CD4-positive, alpha-beta T cell treated with Interleukin-6 for 4 hours (primary cell): ENCODE data around the gene TMEM108.

ENCODE experiments used
- DNase-seq: peaks from one replicate; pipeline ENCODE4 v3.0.0-alpha.2; 2020; ENCODE audit warnings: mixed read lengths

TMEM108 gene

DNA sequence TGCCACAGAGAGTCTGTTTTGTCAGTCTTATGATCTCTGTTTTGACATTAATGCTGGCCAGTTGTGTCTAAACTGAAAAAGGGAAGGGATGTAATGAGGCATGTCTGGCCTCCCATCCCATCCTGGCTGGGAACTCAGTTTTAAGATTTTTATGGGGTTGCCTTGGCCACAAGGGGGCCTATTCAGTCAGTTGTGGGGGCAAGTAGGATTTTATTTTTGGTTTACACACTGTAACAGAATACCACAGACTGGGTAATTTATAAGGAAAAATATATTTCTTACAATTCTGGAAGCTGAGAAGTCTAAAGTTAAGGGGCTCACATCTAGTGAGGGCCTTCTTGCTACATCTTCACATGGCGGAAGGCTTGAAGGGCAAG, 129.8 kb downstream of the TMEM108 start:
- no peak for DNase-seq

DNA sequence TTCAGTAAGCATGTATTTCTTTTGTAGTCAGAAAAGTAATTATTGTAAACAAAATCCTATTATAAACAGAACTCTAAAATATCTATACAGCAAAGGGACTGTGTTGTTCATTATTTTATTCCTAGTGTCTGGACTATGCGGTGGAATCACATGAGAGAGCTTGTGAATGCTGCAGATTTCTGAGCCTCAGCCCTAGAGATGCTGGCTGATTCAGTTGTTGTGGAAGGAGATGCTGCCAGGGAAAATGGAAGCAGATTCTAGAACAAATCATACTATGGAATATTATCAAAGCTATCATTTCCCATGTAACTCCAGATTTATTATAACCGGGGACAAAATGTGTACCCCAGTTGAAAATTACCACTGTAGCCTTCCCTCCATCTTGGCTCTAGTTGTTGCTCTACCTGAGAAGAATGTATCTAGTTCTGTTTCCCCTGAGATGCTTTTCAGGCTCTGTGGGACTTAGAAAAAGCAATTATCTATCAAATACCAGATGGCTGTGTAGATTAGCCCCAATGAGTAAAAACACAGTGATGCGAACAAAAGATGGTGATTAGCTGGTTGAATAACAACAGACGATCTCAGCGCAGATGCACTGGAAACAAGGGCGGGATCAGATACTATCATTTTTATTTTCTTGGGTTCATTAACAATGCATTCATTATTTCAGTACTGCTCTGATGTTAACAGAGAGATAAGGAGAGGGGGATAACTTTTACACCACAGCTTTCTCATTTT, 131.3 kb downstream of the TMEM108 start:
- DNase-seq: no peak

DNA sequence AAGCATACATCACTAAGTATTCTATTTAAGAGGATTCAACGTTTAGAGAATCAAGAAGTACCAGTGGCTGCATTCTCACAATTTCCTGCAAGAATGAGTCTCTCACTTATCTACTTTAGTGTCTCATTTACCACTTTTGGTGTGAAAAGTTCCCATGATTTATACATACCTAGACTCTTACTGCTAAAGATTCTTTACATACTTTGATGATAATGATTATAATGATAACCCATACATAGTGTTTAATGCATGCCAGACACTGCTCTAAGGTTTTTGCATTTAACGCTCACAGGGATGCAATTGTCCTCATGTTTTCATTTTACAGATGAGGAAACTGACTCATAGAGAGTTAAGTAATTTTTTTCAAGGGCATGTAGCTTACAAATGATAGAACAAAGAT, 133.6 kb downstream of the TMEM108 start:
- DNase-seq: no peak

DNA sequence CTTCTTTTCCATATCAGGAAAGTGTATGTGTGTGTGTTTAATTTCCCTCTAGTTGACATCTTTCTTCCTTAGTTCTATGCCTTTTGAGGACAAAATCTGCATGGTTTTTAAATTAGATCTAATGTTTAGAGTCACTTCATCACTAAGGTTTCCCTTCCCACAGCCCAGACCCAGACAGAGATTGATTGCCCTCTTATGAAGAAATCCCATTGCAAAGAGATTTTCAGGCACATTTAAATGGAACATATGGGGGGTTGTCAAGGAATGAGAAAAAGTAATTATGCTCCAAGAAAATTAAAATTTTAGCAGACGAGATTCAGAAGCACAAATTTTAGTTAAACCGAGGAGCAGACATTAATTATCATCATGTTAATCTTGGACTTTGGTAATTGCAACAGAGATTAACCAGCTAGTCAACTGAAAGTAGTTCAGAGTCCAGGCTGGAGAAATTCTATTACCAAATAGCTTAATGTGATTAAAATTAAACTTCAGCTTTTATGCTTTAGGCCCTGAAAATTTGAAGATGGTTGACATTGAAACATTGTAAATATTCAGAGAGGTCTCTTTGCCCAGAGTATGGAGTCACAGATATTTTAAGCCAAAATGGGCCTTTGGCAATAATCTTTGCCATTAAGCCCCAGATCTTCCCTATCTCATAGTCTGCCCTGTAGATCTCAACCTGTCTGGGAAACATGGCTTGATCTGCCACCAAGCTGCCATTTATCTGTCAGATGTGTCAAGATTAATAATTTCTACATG, 143.4 kb downstream of the TMEM108 start:
- no peak for DNase-seq

DNA sequence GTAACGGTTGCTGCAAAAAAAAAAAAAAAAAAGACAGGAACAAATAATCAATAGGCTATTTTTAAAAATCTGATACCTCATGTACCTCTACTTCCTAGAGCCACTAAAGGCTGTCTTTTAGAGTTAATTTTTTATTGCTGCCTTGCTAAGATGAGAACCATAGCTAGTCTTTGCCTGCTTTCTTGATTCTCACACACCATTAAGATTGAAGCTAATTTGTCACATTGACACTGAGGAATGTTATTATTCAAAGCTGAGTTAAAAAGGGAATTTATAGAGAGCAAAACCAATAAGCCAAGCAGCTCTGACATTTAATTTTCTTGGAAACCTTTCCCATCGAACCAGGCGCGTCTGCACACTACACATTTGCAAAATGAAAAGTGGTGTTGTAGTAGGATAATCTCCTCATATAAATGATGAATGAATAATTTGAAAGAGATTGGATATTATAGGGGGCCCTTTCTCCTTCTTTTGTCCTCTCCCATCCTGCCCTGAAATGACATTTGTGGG, 149.7 kb downstream of the TMEM108 start:
- no peak for DNase-seq

DNA sequence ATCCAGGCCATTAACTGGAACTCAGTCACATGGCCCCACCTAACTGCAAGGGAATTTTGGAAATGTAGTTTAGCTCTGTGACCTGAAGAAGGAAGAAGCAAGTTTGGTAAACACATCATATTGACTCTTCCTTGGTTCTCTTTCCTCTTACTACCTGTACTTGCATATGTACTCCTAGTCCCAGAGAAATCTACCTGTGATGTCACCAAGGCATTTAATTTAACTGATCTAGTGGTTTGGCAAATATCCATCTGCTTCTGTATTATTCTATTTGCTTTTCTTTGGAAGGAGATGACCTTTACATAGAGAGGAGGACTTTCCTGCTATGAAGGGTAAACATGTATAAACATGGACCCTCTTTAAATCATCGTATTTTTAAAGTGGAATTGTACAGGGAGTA, 150.8 kb downstream of the TMEM108 start:
- no peak for DNase-seq

DNA sequence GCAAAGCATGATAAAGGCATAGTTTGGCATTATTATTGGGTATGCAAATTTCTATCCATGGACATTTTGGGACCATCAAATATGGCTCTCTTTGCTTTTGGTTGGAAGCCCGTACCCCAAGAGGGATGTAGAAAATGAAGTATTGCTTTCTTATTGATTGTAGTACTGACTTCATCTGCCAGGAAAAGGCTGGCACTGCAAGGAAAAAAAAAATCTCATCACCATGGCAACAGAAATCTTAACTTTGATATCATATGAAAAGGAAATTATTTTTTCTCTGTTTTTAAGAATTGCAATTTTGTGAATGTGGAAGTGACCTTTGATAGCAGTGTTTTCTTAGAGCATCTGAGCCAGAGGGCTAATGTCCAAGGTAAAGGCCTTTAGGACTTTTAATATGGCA, 151.7 kb downstream of the TMEM108 start:
- DNase-seq: no peak

DNA sequence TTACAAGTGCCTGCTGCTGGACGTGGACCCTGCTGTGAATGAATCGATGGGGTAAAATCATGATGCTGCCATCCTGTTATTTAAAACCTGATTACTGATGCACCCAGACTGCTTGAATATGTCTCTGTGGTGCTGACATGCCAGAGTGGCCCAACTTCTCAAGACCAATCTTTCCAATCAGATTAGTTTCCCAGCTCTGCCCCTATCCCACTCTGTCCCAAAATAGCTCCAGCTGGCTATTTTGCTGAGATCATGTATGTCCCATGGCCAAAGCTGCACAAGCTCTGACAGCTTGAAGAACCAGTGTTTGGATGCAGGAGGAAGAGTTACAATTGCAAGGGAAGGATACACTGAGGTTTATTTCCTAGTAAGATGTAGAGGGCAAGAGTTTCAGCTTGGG, 153.6 kb downstream of the TMEM108 start:
- no peak for DNase-seq

DNA sequence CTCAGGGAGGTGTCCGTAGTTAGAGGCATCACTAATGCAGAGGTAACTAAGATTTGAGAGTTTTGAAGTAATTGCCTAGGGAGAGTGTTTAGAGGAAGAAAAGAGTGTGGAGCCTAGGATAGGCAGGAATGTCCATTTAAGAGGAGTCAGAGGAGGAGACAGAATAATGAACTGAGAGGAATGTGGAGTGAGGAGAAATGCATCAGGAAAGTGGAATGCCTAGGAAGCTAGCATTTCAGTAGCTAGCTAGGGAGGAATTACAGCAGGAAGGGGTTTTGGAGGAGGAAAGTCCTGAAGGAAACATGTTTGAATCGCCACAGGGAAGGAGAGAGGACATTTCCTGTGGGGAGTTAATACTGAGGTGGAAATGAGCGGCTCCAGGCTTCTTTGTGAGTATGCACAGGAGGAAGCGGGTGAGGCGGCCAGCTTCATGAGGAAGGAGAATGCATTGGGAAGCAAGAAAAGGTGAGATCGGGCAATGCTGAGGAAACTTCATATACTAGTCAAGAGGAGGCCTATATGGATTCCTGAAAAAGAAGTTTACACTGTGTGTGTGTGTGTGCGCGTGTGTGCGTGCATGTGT, 154.3 kb downstream of the TMEM108 start:
- no peak for DNase-seq

DNA sequence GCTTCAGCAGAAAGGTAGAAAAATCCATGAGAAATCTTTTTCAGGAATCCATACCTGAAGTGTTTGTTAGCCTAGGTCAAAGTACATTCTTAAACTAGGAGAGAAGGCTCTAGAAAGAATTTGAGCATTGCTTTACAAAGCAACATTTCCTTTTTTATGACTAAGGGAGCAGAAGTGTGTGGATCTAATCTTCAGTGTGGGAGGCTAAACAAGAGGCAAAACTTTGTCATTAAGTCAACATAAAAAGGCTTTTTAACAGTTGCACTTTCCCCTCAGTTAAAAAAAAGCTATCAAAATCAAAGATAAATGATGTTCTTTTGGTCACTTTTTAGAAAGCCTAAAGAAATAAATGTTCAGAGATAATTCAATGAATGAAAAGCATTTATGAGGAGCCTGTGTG, 154.8 kb downstream of the TMEM108 start:
- DNase-seq: no peak

DNA sequence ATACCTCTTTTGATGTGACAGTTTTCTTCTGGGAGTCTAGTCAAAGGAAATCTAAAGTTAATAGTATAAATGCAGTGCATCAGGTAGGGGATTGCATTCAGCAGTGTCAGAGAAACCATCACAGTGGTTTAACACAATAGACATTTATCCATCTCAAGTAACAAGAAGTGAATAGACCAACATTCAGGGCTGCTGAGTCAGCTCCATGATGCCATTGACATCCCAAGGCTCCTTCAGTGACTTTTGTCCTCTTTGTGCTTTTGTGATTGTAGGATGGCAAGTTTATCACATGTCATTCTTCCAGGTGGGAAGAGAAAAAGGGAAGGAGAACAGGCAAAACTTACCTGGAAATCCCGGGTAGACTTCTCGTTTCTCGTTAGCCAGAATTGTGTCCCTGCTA, 158.3 kb downstream of the TMEM108 start:
- no peak for DNase-seq

DNA sequence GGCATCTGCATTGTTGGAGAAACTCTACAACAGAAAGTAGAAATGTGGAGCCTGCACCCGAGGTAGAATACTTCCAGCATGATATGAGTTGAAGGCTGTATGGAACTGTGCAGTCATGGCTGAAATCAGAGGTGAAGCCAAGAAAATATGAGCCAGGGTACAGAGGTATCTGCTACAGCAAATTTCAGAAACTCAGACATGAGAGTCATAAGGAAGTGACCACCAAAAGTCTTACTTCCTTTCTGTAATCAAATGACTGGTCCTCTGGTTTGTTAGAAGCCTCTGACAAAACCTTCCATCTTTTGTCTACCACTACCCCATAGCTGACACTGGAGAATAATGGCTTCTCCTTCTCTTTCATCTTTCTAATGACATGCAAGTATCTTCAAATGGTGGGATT, 159.4 kb downstream of the TMEM108 start:
- no peak for DNase-seq

DNA sequence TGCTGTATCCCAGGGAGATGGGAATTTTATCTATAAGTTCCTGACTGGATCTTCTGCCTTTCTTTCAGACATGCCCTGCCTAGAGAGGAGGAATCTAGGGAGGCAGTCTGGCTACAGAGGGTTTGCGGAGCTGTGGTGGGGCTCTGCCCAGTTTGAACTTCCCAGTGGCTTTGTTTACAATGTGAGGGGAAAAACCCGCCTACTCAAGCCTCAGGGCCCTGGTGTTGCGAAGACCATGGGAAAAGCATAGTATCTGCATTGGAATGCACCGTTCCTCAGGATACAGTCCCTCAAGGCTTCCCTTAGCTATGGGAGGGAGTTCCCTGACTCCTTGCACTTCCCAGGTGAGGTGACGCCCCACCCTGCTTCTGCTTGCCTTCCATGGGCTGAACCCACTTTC, 168.7 kb downstream of the TMEM108 start:
- no peak for DNase-seq

DNA sequence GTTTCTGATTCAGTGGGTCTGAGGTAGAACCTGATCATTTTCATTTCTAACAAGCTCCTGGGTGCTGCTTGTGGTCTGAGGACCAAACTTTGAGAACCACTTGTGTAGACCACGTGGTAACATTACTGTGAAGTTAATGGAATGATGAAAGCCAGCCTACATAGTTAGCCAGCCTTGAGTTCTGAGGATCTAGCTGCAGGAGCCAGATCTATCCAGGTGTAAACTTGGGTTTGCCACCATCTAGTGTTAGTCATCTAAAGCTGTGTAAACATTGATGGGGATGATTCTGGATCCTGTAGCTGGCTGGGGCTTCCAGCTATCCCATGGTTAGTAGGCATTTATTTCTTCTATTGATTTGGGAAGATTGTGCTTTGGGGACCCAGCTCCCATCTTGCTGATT, 170.0 kb downstream of the TMEM108 start:
- no peak for DNase-seq

DNA sequence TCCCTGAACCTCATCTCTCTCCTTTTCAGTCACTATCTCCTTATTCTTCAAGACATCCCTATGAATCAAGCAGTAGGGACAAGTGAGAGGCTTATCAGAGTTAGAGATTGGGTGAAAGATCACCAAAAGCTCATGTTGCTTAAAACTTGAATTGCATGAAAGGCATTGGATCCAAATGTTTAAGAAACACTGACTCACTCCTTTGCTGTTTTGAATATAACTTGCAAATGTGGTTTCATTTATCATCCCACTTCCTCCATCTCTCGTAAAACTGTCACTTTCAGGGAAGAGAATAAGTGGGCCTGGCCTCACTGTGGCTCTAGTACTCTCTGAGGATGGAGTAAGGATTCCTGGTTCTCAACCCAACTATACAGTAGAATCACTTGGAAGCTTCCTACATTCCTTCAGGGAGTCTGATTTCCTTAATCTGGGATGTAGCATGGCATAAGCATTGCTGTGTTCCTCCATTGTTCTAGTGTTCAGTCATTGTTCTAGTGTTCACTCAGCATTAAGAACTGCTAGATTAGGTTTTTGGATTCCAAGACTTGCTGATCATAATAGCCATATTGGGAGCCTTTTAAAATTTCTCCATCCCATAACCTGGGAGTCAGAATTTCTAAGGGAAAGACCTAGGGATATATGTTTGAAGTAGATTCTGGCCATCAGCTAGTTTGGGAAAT, 171.8 kb downstream of the TMEM108 start:
- no peak for DNase-seq

DNA sequence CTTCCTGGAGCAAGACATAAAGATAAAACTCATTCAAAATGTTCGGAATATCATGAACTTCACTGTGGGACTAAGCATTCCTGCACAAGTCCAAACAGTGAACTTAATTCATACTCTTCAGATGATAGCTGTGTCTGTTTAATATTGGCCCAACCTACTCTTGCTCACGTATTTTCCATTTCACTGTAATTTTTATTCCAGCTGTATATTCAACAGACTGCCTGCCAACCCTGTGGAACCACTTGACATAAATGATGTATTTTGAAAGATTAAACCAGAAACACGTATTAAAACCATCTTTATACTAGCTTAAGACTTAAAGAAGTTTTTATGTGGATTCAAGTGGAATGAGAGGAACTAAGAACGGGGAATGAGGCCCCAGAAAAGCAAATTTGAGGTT, 172.5 kb downstream of the TMEM108 start:
- DNase-seq: no peak

DNA sequence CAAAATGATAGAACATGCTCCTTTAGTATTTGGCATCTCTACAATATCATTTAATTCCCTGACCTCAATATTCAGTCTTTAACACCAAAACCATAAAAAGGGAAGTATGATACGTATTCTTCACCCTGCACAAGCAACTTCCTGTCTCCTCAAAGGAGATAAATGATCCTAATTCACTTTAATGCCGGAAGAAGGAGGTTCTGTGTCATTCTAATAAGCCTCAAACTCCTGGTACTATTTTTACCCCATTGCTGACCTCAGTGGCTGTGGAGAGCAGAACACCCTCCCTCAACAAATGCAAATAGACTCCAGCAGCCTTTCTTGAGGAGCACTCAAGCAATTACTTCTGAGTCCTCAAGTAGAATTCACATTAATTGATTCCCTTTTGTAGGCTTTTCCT, 173.3 kb downstream of the TMEM108 start:
- no peak for DNase-seq

DNA sequence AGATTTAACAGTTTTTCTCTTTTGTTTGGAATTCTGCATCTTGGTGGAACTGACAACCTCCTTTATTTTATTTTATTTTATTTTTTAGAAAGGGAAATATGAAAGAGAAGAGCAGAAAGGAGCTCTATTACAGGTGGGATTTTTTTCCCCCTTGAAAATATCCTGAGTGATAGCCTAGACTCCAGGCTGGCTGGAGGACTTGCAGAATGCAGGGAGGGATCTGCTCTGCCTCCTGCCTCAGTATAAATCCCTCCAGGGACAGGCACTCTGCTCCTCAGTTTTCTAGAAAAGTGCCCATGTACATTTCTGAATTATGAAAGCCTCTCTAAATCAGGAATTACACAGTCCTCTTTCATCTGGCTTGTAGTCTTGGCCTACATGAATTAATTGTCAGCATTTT, 173.7 kb downstream of the TMEM108 start:
- no peak for DNase-seq

DNA sequence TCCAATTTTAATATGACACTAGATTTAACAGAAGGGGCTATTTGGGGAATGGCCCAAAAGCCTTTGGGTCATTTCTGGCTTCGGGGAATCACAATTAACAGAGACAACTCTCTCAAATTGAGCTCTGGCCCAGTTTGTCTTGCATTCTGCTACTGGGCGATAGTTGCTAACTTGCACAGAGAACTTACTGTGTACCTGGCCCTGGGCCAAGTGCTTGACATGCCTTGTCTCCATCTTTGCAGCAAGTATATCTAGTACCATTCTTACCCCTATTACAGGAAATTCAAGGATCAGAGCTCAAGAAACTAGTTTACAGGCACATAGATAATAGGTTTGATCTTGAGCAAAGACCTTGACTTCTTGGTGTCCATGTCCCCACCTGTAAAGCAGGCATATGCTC, 175.7 kb downstream of the TMEM108 start:
- DNase-seq: no peak

DNA sequence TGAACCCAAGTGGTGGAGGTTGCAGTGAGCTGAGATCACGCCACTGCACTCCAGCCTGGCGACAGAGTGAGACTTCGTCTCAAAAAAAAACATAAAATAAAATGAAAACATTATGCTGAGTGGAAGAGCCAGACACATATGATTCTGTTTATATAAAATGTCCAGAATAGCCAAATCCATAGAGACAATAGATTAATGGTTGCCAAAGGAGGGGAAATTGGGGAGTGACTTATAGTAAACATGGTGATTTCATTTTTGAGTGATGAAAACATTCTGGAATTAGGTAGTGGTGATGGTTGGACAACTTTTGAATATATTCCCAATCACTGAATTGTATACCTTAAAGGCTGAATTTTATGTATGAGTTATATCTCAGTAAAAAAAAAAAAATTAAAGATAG, 189.6 kb downstream of the TMEM108 start:
- DNase-seq: no peak

DNA sequence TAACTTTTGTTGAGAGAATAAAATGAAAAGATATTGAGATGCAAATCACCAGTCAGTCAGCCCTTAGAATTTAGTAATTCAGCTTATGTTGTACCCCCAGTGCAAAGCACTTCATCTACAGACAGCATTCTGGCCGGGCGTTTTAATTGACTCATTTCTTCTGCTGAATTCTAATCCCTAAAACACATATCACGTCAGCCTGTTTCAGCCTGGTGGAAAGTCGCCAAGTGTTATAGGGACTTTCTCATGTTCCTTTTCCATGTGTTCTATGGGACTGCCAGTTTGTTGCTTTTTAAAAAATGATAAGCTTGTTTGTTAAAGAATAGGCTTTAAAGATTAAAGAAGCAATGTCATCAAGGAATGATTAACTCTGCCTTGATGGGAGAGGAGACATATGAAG, 192.0 kb downstream of the TMEM108 start:
- no peak for DNase-seq

DNA sequence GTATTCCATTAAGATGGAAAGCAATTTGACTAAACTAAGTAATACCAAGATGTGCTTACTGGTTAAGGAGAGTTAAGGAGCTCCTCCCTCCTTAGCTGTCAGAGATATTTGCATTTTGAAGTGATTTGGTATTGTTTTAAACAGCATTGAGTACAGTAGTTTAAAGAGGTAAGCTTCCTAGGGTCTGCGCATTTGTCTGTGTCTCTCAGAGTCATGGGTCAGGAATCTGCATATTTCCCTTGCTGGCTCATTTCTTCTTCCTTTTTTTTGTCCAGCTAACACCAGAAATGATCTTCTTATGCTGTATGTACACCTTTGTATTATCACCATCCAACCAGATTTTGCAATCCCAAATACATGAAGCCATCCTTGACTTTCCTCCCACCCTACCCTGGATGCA, 198.7 kb downstream of the TMEM108 start:
- DNase-seq: no peak

DNA sequence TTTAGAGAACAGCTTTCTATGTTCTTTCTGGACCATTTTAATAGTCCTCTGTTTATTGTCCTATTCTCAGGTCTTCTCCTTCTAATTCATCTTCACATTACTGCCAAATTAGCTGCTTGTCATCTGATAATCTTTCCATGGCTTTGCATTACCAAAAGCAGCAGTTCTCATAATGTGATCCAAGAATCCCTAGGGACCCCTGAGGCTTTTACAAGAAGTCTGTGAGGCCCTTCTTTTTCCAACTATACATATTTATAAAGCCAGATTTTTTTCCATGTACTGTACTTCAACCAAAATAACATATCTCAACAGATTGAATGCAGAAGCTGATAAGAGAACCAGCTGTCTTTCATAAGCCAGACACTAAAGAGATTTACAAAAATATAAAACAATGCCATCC, 199.2 kb downstream of the TMEM108 start:
- no peak for DNase-seq

DNA sequence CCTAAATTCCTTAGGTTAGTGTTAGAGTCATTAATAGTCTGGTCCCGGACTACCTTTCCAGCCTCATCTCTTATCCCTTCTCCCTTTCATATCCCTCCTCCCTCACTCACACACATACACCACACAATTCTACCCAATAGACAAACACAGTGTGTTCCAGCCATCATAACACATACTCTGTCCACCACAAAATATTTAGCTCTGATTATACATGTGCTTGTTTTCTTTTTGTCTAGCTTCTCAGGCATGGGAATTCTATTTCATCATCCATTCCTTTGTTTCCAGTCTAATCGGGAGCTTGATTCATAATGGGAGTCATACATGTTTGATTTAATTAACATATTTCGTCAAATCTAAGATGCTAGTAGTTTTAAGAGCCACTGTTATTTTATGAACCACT, 199.8 kb downstream of the TMEM108 start:
- no peak for DNase-seq
